GM21786 (cell line): Measurements from ENCODE around the gene DAAM1.

Source experiments
- ATAC-seq: cut with Tn5 transposase; IDR thresholded peaks from one replicate; pipeline ENCODE4 v1.9.1; 2021; ENCODE audit not compliant: unreplicated experiment

The DAAM1 gene

DNA sequence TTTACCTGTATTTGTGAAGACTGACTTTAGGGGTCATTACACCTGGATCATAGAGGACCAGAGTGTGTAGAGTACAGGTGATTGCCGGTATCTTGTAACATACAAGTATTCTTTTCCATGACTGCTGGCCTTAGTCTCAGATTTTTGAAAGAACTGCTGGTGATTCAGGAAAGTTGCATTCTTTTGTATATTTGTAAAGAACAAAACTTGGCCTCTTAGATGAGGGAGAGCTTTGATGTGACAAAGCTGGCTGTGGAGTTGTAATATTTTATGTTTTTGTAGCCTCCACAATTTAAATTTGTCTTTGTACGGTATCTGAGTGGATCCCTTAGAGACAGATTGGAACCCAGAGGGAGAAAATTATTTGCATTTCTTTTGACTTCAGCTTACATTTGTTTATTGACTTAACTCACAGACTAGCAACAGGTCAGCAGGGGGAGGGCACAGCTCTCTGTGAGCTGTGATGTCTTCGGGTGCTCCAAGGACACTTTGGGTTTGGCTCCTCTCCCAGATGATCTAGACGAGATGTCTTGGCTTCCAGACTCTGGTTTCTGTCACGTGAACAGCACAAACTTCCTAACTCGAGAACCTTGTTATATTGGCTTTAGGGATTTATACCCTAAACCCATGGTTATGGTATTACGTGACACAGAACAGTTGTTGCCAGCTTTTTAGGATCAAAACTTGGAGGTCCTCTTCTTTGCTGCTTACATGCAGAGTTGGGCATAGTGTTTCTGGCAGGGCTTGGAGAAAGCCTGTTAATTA, 65.9 kb downstream of the DAAM1 start:
- peak; percentile 29 for ATAC-seq

DNA sequence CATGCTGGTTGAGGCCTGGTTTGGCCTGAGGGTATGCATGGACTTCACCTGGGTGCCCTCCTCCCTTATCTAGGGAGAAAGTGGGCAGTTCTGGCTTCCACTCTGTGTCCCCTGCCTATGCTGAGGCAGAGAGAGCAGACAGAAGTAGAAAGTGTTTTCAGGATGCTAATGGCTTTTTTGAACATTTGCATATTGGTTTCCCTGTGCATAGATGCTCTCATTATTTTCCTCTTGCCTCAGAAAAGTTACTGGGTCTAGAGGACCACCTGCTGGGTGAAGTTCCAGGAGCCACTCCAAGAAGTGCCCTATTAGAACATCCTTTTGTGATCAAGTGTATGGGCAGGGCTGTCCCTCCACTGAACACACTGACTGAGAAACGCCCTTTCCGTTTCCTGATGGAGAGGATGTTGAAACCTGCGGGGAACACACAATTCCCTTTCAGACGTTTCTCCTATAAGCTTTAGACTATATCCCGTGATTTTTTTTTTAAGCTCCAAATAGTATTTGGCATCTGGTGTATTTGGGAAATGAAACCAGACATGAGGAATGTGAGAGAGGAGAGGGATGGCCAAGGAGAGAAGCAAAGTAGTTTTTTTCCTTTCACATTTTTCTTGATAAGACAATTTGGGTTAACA, 66.6 kb downstream of the DAAM1 start:
- ATAC-seq = peak; percentile 79

GRCh38 chr14:59256331-59256730, 67.9 kb downstream of the DAAM1 start:
- ATAC-seq = no peak

- no peak for ATAC-seq
Measured at GRCh38 chr14:59261334-59261733, 72.9 kb downstream of the DAAM1 start.

DNA sequence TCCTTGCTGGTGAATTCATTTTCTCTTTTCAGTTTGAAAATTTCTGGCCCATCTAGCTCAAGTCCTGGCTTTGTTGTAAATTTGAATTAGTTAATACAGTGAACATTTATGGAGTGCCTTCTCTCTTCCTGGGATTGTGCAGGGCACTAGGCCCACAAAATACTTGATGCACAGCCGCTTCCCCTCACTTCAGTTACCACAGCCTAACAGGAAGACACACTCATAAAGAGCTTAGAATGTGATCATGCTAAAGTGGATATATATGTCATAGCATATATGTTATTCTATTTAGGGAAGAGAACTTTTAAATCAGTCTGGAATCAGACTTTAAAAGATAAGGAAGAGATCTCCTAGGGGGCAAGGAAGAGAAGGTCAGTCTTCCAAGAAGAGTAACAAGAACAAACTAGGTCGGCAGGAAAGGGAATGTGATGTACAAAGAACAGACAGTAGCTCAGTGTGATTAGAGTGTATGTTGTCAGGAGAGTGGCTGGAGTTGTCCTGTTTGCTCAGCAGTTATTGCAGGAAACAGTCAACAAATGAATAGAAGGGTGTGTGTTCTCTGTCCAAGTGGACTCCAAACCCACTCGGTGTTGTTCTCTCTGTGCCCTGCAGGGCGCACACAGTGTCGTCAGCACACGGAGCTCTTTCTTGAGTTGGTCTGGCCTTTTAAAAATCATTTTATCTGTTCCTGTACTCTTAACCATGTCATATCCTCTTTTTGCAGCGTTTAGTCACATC, 74.4 kb downstream of the DAAM1 start:
- no peak for ATAC-seq

DNA sequence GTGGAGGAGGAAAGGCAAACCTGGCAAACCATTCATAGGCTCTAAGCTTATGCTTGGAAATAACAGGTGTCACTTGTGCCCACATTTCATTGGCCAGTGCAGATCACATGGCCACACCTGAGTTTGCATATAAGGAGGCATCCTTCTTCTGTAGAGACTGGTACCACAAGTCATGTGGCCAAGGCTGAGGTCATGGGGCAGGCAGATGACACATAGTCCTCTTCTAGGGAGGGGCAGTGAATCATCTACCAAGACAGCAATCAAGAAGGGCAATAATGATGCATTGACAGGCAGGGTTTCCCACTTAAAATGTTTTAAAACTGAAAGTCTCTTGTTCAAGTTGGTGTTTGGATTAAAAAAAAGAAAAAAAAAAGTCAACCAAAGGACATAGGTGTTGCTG, 77.3 kb downstream of the DAAM1 start:
- ATAC-seq = no peak

GRCh38 chr14:59267046-59267445, 78.6 kb downstream of the DAAM1 start:
- no peak for ATAC-seq

GRCh38 chr14:59268011-59268410, 79.5 kb downstream of the DAAM1 start:
- ATAC-seq = no peak

DNA sequence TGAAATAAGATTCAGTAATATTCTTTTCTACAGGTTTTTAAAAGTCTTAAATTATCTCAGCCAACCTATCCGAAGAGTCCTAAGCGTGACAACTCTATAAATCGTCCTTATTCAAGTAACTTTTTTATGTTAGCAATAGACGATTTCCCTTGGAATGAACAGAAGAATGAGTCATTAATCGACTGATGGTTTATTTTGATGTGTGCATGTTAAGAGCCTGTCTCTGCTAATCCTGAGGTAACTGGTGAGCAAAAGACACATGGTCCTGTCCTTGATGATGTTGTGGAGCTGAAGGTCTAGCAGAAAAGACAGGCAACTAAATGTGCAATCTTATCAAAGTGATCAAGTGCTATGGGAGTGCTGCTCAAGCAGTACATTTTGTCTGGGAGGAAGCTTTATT, 80.4 kb downstream of the DAAM1 start:
- no peak for ATAC-seq

DNA sequence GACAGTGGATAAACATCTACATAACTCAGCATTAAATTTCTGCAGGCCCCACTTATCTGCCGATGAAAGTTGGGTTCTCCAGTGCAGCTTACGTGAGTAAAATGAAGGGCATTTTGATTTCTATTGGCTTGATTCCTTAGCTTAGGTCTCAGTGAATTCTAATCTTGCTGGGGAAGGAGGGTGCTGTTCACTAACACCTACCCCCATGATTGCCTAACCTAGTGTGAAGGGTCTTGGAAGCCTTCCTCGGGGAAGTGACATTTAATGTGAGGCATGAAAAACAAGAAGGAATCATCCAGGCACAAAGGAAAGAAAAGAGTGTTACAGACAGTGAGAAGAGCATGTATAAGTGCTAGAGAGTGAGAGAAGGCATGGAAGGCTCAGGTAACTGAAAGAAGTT, 81.0 kb downstream of the DAAM1 start:
- ATAC-seq = no peak

GRCh38 chr14:59271256-59271655, 82.8 kb downstream of the DAAM1 start:
- no peak for ATAC-seq

DNA sequence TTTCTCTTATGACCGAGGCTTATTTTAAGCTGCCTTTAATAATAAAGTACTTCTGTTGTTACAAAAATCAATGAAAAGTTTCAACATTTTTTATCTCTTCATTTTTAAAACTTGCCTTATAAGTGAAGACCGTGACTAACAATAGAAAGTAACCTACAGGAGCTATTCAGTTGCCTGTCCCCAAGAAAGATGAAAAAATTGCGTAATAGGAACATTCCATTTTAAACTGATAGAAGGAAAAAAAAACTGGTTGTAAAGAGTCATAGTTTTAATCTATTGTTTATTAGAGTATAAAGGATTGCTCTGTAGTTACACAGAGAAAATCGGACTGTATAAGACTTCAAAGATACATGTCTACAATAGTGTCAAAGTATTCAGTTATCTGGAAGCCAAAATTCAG, 83.3 kb downstream of the DAAM1 start:
- no peak for ATAC-seq

GRCh38 chr14:59272633-59273032, 84.2 kb downstream of the DAAM1 start:
- no peak for ATAC-seq

DNA sequence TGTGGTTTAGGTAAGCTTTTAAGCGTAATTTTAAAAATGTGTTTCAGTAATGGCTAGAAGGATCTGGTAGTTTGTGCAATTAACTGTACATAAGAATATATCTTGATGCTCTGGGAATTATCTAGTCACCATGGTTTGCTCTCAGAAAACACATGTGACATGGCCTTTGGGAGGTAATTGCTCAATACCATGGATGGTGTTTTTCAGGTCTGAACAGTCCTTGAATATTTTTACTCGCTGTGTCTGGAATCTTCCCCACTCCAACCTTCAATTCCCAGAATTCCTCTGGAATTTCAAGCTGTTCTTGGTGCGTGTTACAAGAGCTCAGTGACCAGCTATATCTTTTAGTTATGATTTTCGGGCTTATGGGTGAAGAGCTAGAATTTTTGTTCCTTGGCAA, 85.3 kb downstream of the DAAM1 start:
- no peak for ATAC-seq

GRCh38 chr14:59274991-59275391, 86.5 kb downstream of the DAAM1 start:
- peak; percentile 52 for ATAC-seq

DNA sequence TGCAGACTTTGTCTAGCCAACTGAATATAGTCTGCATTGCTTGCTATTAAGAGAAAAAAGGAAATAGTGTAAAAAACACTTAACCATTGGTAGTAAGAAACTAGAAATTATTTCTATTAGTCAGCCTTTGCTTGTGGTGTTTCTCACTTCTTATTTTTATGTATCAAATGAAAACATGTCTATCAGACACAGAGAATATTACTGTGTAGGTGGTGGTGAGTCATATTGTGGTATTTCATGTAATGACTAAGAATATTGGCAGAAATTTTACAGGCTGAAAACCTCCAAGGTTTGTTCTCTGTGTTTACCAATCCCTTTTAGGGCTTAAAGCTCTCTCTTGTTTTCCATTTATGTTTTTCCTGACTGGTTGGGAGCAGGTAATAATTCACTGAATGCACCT, 87.2 kb downstream of the DAAM1 start:
- ATAC-seq = peak; percentile 91

GRCh38 chr14:59276235-59276634, 87.8 kb downstream of the DAAM1 start:
- no peak for ATAC-seq

DNA sequence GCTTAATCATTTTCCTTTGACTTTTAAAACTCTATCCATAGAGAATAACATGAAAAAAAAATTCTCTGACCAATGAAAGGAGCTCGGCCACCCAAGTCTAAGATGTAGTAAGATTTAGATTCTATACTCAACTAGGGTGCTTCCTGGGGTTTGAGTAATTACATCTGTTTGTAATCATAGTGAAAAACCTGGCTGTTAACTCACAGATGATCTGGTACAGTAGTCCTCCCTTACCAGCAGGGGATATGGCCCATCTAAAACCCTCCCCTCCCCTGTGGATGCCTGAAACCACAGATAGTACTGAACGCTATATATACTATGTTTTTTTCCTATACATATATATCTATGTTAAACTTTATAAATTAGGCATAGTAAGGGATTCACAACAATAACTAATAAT, 89.2 kb downstream of the DAAM1 start:
- no peak for ATAC-seq

GRCh38 chr14:59278111-59278510, 89.6 kb downstream of the DAAM1 start:
- no peak for ATAC-seq

GRCh38 chr14:59280961-59281360, 92.5 kb downstream of the DAAM1 start:
- no peak for ATAC-seq

- no peak for ATAC-seq
Measured at GRCh38 chr14:59281609-59282377, 93.3 kb downstream of the DAAM1 start.
